HepG2 (cell line): ENCODE results near the gene FGF14. TPM values are rescaled to one million over a fixed set of nuclear protein-coding genes. Genes with fewer than 3 reads are reported as not detected.

Experiments used
- ATAC-seq: fragments of 200-7000 bp; cut with Tn5 transposase; 3 replicates; pipeline ENCODE4 v1.9.1; 2020; ENCODE audit warnings: mild to moderate bottlenecking, moderate library complexity
- BruUV-seq: library from RNA; stranded (reverse); fragments of 400-500 nt; replicated peaks from 2 replicates; lab custom pipeline; 2021; lab: Mats Ljungman, UMichigan
- CTCF ChIA-PET: fragments of 300-600 bp; formaldehyde crosslinking; extraction: SDS; loops from one replicate; lab custom pipeline; 2021; ENCODE audit warnings: low total read pairs, inconsistent platforms, low intra/inter-chr PET ratio; lab: Yijun Ruan, JAX
- POLR2A ChIA-PET: fragments of 350-600 bp; sonication (Branson Sonifier 250); formaldehyde crosslinking; loops from one replicate; lab custom pipeline; 2020; ENCODE audit warnings: antibody characterized with exemption, inconsistent platforms; lab: Yijun Ruan, JAX
- DNase-seq: peaks from one replicate; pipeline ENCODE4 v3.0.0-alpha.2; 2015; ENCODE audit warnings: low spot score
- FAIRE-seq: peaks from 3 replicates; lab custom pipeline; 2011; peaks lifted over from hg19 to GRCh38; lab: Jason Lieb, UNC
- H2AFZ ChIP-seq: one replicate; pipeline ENCODE4 v1.6.1; 2011; ENCODE audit warnings: low read length, inconsistent platforms
- H3K27ac ChIP-seq: fragments of 300-600 bp; 3 replicates; pipeline ENCODE4 v1.8.0; 2011; ENCODE audit warnings: mixed run types, mild to moderate bottlenecking, mixed read lengths, low read length, inconsistent platforms; ENCODE audit not compliant: insufficient read depth; ENCODE audit errors: extremely low read length
- H3K27me3 ChIP-seq, 2 experiments: fragments of 200-600 bp in 1 of 2; 2 replicates in 1 of 2; 3 replicates in 1 of 2; pipeline versions ENCODE4 v1.6.0 to v1.8.0; 2011; ENCODE audit warnings: low read length in 2 of 2, mild to moderate bottlenecking in 2 of 2, moderate library complexity in 2 of 2, inconsistent platforms in 1 of 2; ENCODE audit not compliant: insufficient read depth in 2 of 2, control insufficient read depth in 1 of 2
- H3K36me3 ChIP-seq, 2 experiments: fragments of 200-600 bp in 1 of 2; replicated peaks in 1 of 2; 2 replicates in 1 of 2; 3 replicates in 1 of 2; pipeline versions ENCODE4 v1.5.1 to v1.8.0; 2011; ENCODE audit warnings: low read length in 2 of 2, inconsistent platforms in 1 of 2; ENCODE audit not compliant: insufficient read depth in 2 of 2, control insufficient read depth in 1 of 2
- H3K4me1 ChIP-seq: 2 replicates; pipeline ENCODE4 v1.5.1; 2012; ENCODE audit warnings: low read length, inconsistent platforms; ENCODE audit not compliant: insufficient read depth
- H3K4me2 ChIP-seq: 2 replicates; pipeline ENCODE4 v1.6.0; 2011; ENCODE audit warnings: low read depth, low read length, inconsistent platforms
- H3K4me3 ChIP-seq, 3 experiments: fragments of 200-600 bp in 1 of 3; sonication (generic), shearing (Covaris generic) in 1 of 3; replicated peaks in 1 of 3; 2 replicates each; pipeline ENCODE4 v1.5.1; 2011 to 2016; ENCODE audit warnings: low read length in 3 of 3, inconsistent platforms in 2 of 3, low read depth in 2 of 3, mild to moderate bottlenecking in 2 of 3, control low read depth in 1 of 3, mixed read lengths in 1 of 3; ENCODE audit not compliant: insufficient read depth in 1 of 3
- H3K79me2 ChIP-seq: one replicate; pipeline ENCODE4 v1.6.1; 2011; ENCODE audit warnings: low read length, inconsistent platforms; ENCODE audit not compliant: insufficient read depth
- H3K9ac ChIP-seq: 2 replicates; pipeline ENCODE4 v1.6.0; 2011; ENCODE audit warnings: mild to moderate bottlenecking, low read depth, low read length, inconsistent platforms; ENCODE audit not compliant: insufficient read depth
- H3K9me3 ChIP-seq: 2 replicates; pipeline ENCODE4 v1.5.1; 2012; ENCODE audit warnings: mild to moderate bottlenecking, low read length
- H4K20me1 ChIP-seq: 2 replicates; pipeline ENCODE4 v1.6.0; 2011; ENCODE audit warnings: inconsistent platforms, mild to moderate bottlenecking, low read length, moderate library complexity; ENCODE audit not compliant: insufficient read depth
- AKNA ChIP-seq: sonication (generic); formaldehyde crosslinking; IDR thresholded peaks from 2 replicates; pipeline ENCODE4 v1.4.0; 2020; ENCODE audit warnings: missing genetic modification reagents, borderline replicate concordance
- ATF5 ChIP-seq: sonication (generic); formaldehyde crosslinking; IDR thresholded peaks from 2 replicates; pipeline ENCODE4 v1.4.0; 2020; ENCODE audit warnings: mild to moderate bottlenecking, low read depth, missing genetic modification reagents
- BCLAF1 ChIP-seq: fragments of 450-650 bp; IDR thresholded peaks from 2 replicates; pipeline ENCODE4 v1.6.1; 2017; ENCODE audit warnings: mild to moderate bottlenecking
- DRAP1 ChIP-seq: IDR thresholded peaks from 2 replicates; pipeline ENCODE4 v1.6.1; 2016; ENCODE audit warnings: missing genetic modification reagents, missing compliant biosample characterization
- IRF9 ChIP-seq: sonication (generic); formaldehyde crosslinking; IDR thresholded peaks from 2 replicates; pipeline ENCODE4 v1.8.0; 2022; ENCODE audit warnings: missing genetic modification reagents, mild to moderate bottlenecking, borderline replicate concordance
- RXRB ChIP-seq: IDR thresholded peaks from 2 replicates; pipeline ENCODE4 v1.6.1; 2016; ENCODE audit warnings: borderline replicate concordance, missing genetic modification reagents, missing compliant biosample characterization
- WGBS: methylation state at CpG from one replicate; pipeline ENCODE4 v1.1.6; 2017; ENCODE audit warnings: low lambda C conversion rate; 5-methylcytosine and 5-hydroxymethylcytosine counted together
- in situ Hi-C: cut with HindIII; loops from 2 replicates; pipeline ENCODE4 v1.10.0; 2017; ENCODE audit warnings: low pct_unique_long_range_greater_than_20kb; ENCODE audit not compliant: extremely low pct_ligation_motif_present
- intact Hi-C: fragments of 100-400 bp; cut with micrococcal nuclease; formaldehyde crosslinking; loops from one replicate; pipeline ENCODE4 v1.10.0; 2022; ENCODE audit not compliant: unreplicated experiment
- polyA plus RNA-seq, 8 experiments: library from polyadenylated mRNA; depleted of rRNA in 3 of 8; stranded (reverse) in 7 of 8; unstranded in 1 of 8; fragments of >200 nt; fragmentation: Illumina TruSeq in 4 of 8; extraction: Trizol in 4 of 8; gene quantifications; 2 replicates each; pipeline versions ENCODE4 v1.2.1 to v1.2.3, GENCODE V29; 2011 to 2016; ENCODE audit warnings: low read depth in 4 of 8, missing spikeins in 1 of 8, mixed read lengths in 1 of 8; ENCODE audit not compliant: insufficient read depth in 1 of 8
- total RNA-seq, 5 experiments: library from RNA; depleted of rRNA; stranded (reverse); fragments of >200 nt; fragmentation: Illumina TruSeq; extraction: Trizol; gene quantifications; 2 replicates each; pipeline ENCODE4 v1.2.3, GENCODE V29; 2016; ENCODE audit warnings: low read depth in 1 of 5

The FGF14 gene
- total and polyA plus RNA-seq, 2 of the 13 experiments (the other 11 are each of a cell fraction or from before 2014, with no cell fraction given), result not detected

- no peak overlapping the region for H2AFZ ChIP-seq
- no peak overlapping the region for H3K4me2 ChIP-seq
- H3K79me2 ChIP-seq, result no peaks in the 10 kb centered on the region
- H3K9ac ChIP-seq, result no peak overlapping the region
- intact Hi-C loops (loop anchor here (2.0 to 5.0 kb wide), 2 partner anchors 414 to 430 kb away; no protein-coding TSS in a partner anchor), in situ Hi-C loops (loop anchor here (25.0 kb wide), 1 partner anchor 420 kb away; no protein-coding TSS in a partner anchor)
- POLR2A ChIA-PET, result no interaction called here
- no peak for DNase-seq
- H3K9me3 ChIP-seq, result no peaks in the 10 kb centered on the region
- TF ChIP-seq BCLAF1, result no peak
- no peak for TF ChIP-seq AKNA (CRISPR knock-in tag)
- no peak for TF ChIP-seq IRF9 (CRISPR knock-in tag)
- no peak for TF ChIP-seq DRAP1
- no peak for TF ChIP-seq RXRB (CRISPR knock-in tag)
- no peak for TF ChIP-seq ATF5
- H3K27ac ChIP-seq, result no peak overlapping the region
- H3K27me3 ChIP-seq, result no peaks in the 10 kb centered on the region
- H3K36me3 ChIP-seq, result no peaks in the 10 kb centered on the region
- 0% methylated on average over 1 of the region's 1 CpG for WGBS
- H4K20me1 ChIP-seq, result no peaks in the 10 kb centered on the region
- FAIRE-seq, result no peak
- no TSS peak for BruUV-seq
- H3K4me1 ChIP-seq, result no peaks in the 10 kb centered on the region
- no peak for ATAC-seq
- CTCF ChIA-PET, result interaction anchor here (1.5 kb wide), 1 partner anchor 315 kb away, joined by 9 read pairs; no protein-coding TSS in a partner anchor
- H3K4me3 ChIP-seq, result no peak overlapping the region
Measured at GRCh38 chr13:102142473-102142826, 259.4 kb downstream of the FGF14 start.
